HL-60 (cell line): ENCODE data around the gene SMC6.

Source experiments
- DNase-seq, 2 experiments: peaks; one replicate each; pipeline ENCODE4 v3.0.0-alpha.2; 2010 to 2020; ENCODE audit warnings: low read depth in 1 of 2, low spot score in 1 of 2
- H3K27ac ChIP-seq: fragments of 250-450 bp; sonication (Bioruptor Pico); replicated peaks from 2 replicates; pipeline ENCODE4 v1.5.1; 2020; ENCODE audit warnings: mild to moderate bottlenecking, moderate library complexity
- H3K27me3 ChIP-seq: fragments of 250-450 bp; sonication (Bioruptor Pico); 2 replicates; pipeline ENCODE4 v1.5.1; 2021; ENCODE audit warnings: mild to moderate bottlenecking, moderate library complexity; ENCODE audit not compliant: insufficient read depth, poor library complexity, severe bottlenecking
- H3K4me3 ChIP-seq: replicated peaks from 2 replicates; pipeline ENCODE4 v1.5.1; 2011; ENCODE audit warnings: mild to moderate bottlenecking, control low read depth, low read length; ENCODE audit not compliant: insufficient read depth
- CTCF ChIP-seq: IDR thresholded peaks from one replicate; pipeline ENCODE4 v1.5.1; 2011; ENCODE audit warnings: low read length, control low read depth, inconsistent platforms; ENCODE audit not compliant: insufficient read depth
- GABPA ChIP-seq: IDR thresholded peaks from 2 replicates; pipeline ENCODE4 v1.6.1; 2012; ENCODE audit warnings: low read depth
- POLR2AphosphoS5 ChIP-seq: IDR thresholded peaks from 2 replicates; pipeline ENCODE4 v1.6.1; 2012; ENCODE audit warnings: low read depth
- REST ChIP-seq: IDR thresholded peaks from 2 replicates; pipeline ENCODE4 v1.6.1; 2012; ENCODE audit warnings: low read depth; ENCODE audit not compliant: insufficient replicate concordance
- SPI1 ChIP-seq: IDR thresholded peaks from 2 replicates; pipeline ENCODE4 v1.6.1; 2012; ENCODE audit warnings: low read depth, mild to moderate bottlenecking, borderline replicate concordance

SMC6 gene

GRCh38 chr2:17660219-17660618 lies 93.4 kb downstream of the SMC6 start:
- no peaks in the 10 kb centered on the region for H3K27me3 ChIP-seq
- TF ChIP-seq CTCF (no peak), REST (no peak), GABPA (no peak), POLR2AphosphoS5 (no peak), SPI1 (no peak)
- no peak for DNase-seq
- H3K4me3 ChIP-seq: no peak overlapping the region
- H3K27ac ChIP-seq: no peak overlapping the region

- H3K27ac ChIP-seq: no peak overlapping the region
- H3K4me3 ChIP-seq: no peak overlapping the region
- no peak for DNase-seq
- no peaks in the 10 kb centered on the region for H3K27me3 ChIP-seq
- TF ChIP-seq SPI1 (no peak), CTCF (no peak), REST (no peak), POLR2AphosphoS5 (no peak), GABPA (no peak)
These were observed 95.3 kb downstream of the SMC6 start for GRCh38 chr2:17658251-17658843.

GRCh38 chr2:17657759-17658158 lies 95.9 kb downstream of the SMC6 start:
- Histone ChIP-seq H3K27ac (no peak overlapping the region), H3K4me3 (no peak overlapping the region), H3K27me3 (no peaks in the 10 kb centered on the region)
- TF ChIP-seq GABPA (no peak), POLR2AphosphoS5 (no peak), SPI1 (no peak), CTCF (no peak), REST (no peak)
- no peak for DNase-seq
